22Rv1 (cell line): Measurements from ENCODE around the gene LSS.

ENCODE experiments used
- CTCF ChIP-seq: fragments of 450-650 bp; IDR thresholded peaks from 2 replicates; pipeline ENCODE4 v1.5.1; 2017; ENCODE audit warnings: mild to moderate bottlenecking
- ZFX ChIP-seq: fragments of 450-650 bp; IDR thresholded peaks from 2 replicates; pipeline ENCODE4 v1.6.1; 2017; ENCODE audit warnings: antibody characterized with exemption, borderline replicate concordance

- TF ChIP-seq CTCF = no peak
- TF ChIP-seq ZFX = no peak
These were observed 90.1 kb downstream of the LSS start for GRCh38 chr21:46138383-46138970.
